Fibroblast of lung (primary cell): ENCODE results near the gene UPF1. TPM values are rescaled to one million over a fixed set of nuclear protein-coding genes. Genes with fewer than 3 reads are reported as not detected.

Experiments used
- DNase-seq, 2 donors: peaks; one replicate each; pipeline versions ENCODE4 v3.0.0 to v3.0.0-alpha.2; 2010; ENCODE audit warnings: low read depth in 2 of 2
- H2AFZ ChIP-seq: 2 replicates; pipeline ENCODE4 v1.5.1; 2012; ENCODE audit warnings: low read length, control low read depth, inconsistent platforms
- H3K27ac ChIP-seq: 2 replicates; pipeline ENCODE4 v1.5.1; 2011; ENCODE audit warnings: low read length, control low read depth; ENCODE audit not compliant: insufficient read depth
- H3K27me3 ChIP-seq: 2 replicates; pipeline ENCODE4 v1.5.1; 2011; ENCODE audit warnings: mild to moderate bottlenecking, low read length; ENCODE audit not compliant: control insufficient read depth, insufficient read depth
- H3K36me3 ChIP-seq: 2 replicates; pipeline ENCODE4 v1.5.1; 2011; ENCODE audit warnings: low read length; ENCODE audit not compliant: control insufficient read depth, insufficient read depth
- H3K4me1 ChIP-seq: 2 replicates; pipeline ENCODE4 v1.5.1; 2011; ENCODE audit warnings: low read length; ENCODE audit not compliant: control insufficient read depth, insufficient read depth; ENCODE audit errors: extremely low read depth
- H3K4me2 ChIP-seq: 2 replicates; pipeline ENCODE4 v1.5.1; 2011; ENCODE audit warnings: low read length, control low read depth; ENCODE audit not compliant: insufficient read depth; ENCODE audit errors: extremely low read depth
- H3K4me3 ChIP-seq, 4 experiments: fragments of 200-600 bp in 1 of 4; sonication (generic) in 1 of 4; replicated peaks in 1 of 4; 2 replicates each; pipeline ENCODE4 v1.5.1; 2011 to 2016; ENCODE audit warnings: low read length in 4 of 4, low read depth in 3 of 4, mild to moderate bottlenecking in 3 of 4, control low read depth in 2 of 4, inconsistent platforms in 1 of 4, mixed read lengths in 1 of 4; ENCODE audit not compliant: insufficient read depth in 1 of 4; ENCODE audit errors: control extremely low read depth in 1 of 4
- H3K79me2 ChIP-seq: 2 replicates; pipeline ENCODE4 v1.5.1; 2012; ENCODE audit warnings: mild to moderate bottlenecking, low read length, inconsistent platforms; ENCODE audit not compliant: control insufficient read depth, insufficient read depth
- H3K9ac ChIP-seq: 2 replicates; pipeline ENCODE4 v1.5.1; 2011; ENCODE audit warnings: mild to moderate bottlenecking, low read length, control low read depth; ENCODE audit not compliant: insufficient read depth
- H3K9me3 ChIP-seq: 2 replicates; pipeline ENCODE4 v1.5.1; 2012; ENCODE audit warnings: low read depth, low read length; ENCODE audit not compliant: control insufficient read depth, insufficient read depth
- H4K20me1 ChIP-seq: 2 replicates; pipeline ENCODE4 v1.5.1; 2011; ENCODE audit warnings: low read length; ENCODE audit not compliant: control insufficient read depth, insufficient read depth; ENCODE audit errors: extremely low read depth
- CTCF ChIP-seq, 2 donors: IDR thresholded peaks in 1 of 2; conservative IDR thresholded peaks in 1 of 2; 1 replicate in 1 of 2; 2 replicates in 1 of 2; pipeline ENCODE4 v1.5.1; 2011 to 2012; ENCODE audit warnings: low read length in 2 of 2, control low read depth in 1 of 2, inconsistent platforms in 1 of 2, low read depth in 1 of 2, mild to moderate bottlenecking in 1 of 2
- EZH2 ChIP-seq: IDR thresholded peaks from 2 replicates; pipeline ENCODE4 v1.5.1; 2012; ENCODE audit warnings: low read length, control low read depth, mild to moderate bottlenecking; ENCODE audit errors: missing control alignments
- polyA plus RNA-seq, 2 donors: library from polyadenylated mRNA; depleted of rRNA in 1 of 2; stranded (reverse) in 1 of 2; unstranded in 1 of 2; fragments of >200 nt; gene quantifications; 2 replicates each; pipeline ENCODE4 v1.2.1, GENCODE V29; 2011 to 2012; ENCODE audit warnings: missing spikeins in 1 of 2
- total RNA-seq: library from RNA; depleted of rRNA; stranded (reverse); fragments of >200 nt; gene quantifications from 2 replicates; pipeline ENCODE4 v1.2.1, GENCODE V29; 2014

UPF1 gene
- total and polyA plus RNA-seq, 2 donors (not counting 1 experiment from before 2014, with no cell fraction given): 20.5 to 57.1 TPM

- Histone ChIP-seq H3K4me1 (peaks cover 2% of the 10 kb centered on the region), H2AFZ (no peak overlapping the region), H3K27ac (no peak overlapping the region), H3K9me3 (no peaks in the 10 kb centered on the region), H3K36me3 (peaks cover 9% of the 10 kb centered on the region), H3K4me2 (no peak overlapping the region), H4K20me1 (no peaks in the 10 kb centered on the region), H3K4me3 (no peak overlapping the region), H3K27me3 (peaks cover 18% of the 10 kb centered on the region), H3K79me2 (no peaks in the 10 kb centered on the region), H3K9ac (no peak overlapping the region)
- TF ChIP-seq CTCF (conservative IDR thresholded peaks at IDR 0.05 in 1 of 2, IDR thresholded peaks at IDR 0.05 in 1 of 2; ENCODE audit: low read depth in 1 of 2, low read length in 2 of 2): no peak
- no peak for TF ChIP-seq EZH2
- DNase-seq: peak in 1 of 2 donors; percentile 34
These were observed 66.4 kb downstream of the UPF1 start for GRCh38 chr19:18898081-18898606.

- no peak for DNase-seq
- no peak overlapping the region for H3K4me3 ChIP-seq
- no peaks in the 10 kb centered on the region for H3K79me2 ChIP-seq
- TF ChIP-seq EZH2: no peak
- TF ChIP-seq CTCF (conservative IDR thresholded peaks at IDR 0.05 in 1 of 2, IDR thresholded peaks at IDR 0.05 in 1 of 2; ENCODE audit: low read depth in 1 of 2, low read length in 2 of 2): no peak
- peaks cover 9% of the 10 kb centered on the region for H3K36me3 ChIP-seq
- H4K20me1 ChIP-seq: no peaks in the 10 kb centered on the region
- H3K4me2 ChIP-seq: no peak overlapping the region
- H2AFZ ChIP-seq: no peak overlapping the region
- H3K9me3 ChIP-seq: no peaks in the 10 kb centered on the region
- no peak overlapping the region for H3K27ac ChIP-seq
- H3K4me1 ChIP-seq: peaks cover 2% of the 10 kb centered on the region
- H3K27me3 ChIP-seq: peaks cover 13% of the 10 kb centered on the region
- no peak overlapping the region for H3K9ac ChIP-seq
These were observed 67.0 kb downstream of the UPF1 start for GRCh38 chr19:18898607-18899408.

GRCh38 chr19:18899624-18900560 lies 68.1 kb downstream of the UPF1 start:
- no peak overlapping the region for H3K4me2 ChIP-seq
- H3K36me3 ChIP-seq: peaks cover 14% of the 10 kb centered on the region
- no peak for DNase-seq
- no peak overlapping the region for H3K27ac ChIP-seq
- no peak overlapping the region for H2AFZ ChIP-seq
- TF ChIP-seq CTCF (conservative IDR thresholded peaks at IDR 0.05 in 1 of 2, IDR thresholded peaks at IDR 0.05 in 1 of 2; ENCODE audit: low read depth in 1 of 2, low read length in 2 of 2): no peak
- TF ChIP-seq EZH2: no peak
- H3K27me3 ChIP-seq: peaks cover 5% of the 10 kb centered on the region
- H3K9ac ChIP-seq: no peak overlapping the region
- no peaks in the 10 kb centered on the region for H4K20me1 ChIP-seq
- no peaks in the 10 kb centered on the region for H3K9me3 ChIP-seq
- H3K4me1 ChIP-seq: peaks cover 2% of the 10 kb centered on the region
- no peaks in the 10 kb centered on the region for H3K79me2 ChIP-seq
- no peak overlapping the region for H3K4me3 ChIP-seq
